B cell (primary cell): ENCODE measurements around the gene ZNF322. TPM values are rescaled to one million over a fixed set of nuclear protein-coding genes. Genes with fewer than 3 reads are reported as not detected.

Experiments
- ATAC-seq: fragments of 200-7000 bp; cut with Tn5 transposase; one replicate; pipeline ENCODE4 v1.10.0; 2021; ENCODE audit warnings: low read depth, mild to moderate bottlenecking, moderate number of reproducible peaks, moderate library complexity
- CTCF ChIA-PET: fragments of 350-600 bp; sonication (Branson Sonifier 250); formaldehyde crosslinking; loops from one replicate; lab custom pipeline; 2021; ENCODE audit warnings: antibody characterized with exemption, inconsistent platforms; lab: Charles Lee
- POLR2A ChIA-PET: fragments of 350-600 bp; sonication (Branson Sonifier 250); formaldehyde crosslinking; loops from one replicate; lab custom pipeline; 2021; ENCODE audit warnings: antibody characterized with exemption; lab: Charles Lee
- DNase-seq: peaks from one replicate; pipeline ENCODE4 v3.0.0; 2013
- H2AFZ ChIP-seq: 2 replicates; pipeline ENCODE4 v1.6.1; 2012; ENCODE audit warnings: mild to moderate bottlenecking, low read depth, low read length; ENCODE audit not compliant: insufficient read depth, poor library complexity, severe bottlenecking
- H3K27ac ChIP-seq, 2 donors: 1 replicate in 1 of 2; 2 replicates in 1 of 2; pipeline ENCODE4 v1.5.1; 2012 to 2013; ENCODE audit warnings: low read length in 2 of 2, mild to moderate bottlenecking in 2 of 2, moderate library complexity in 1 of 2
- H3K27me3 ChIP-seq, 4 experiments: fragments of 200-600 bp in 1 of 4; sonication (generic) in 1 of 4; replicated peaks in 1 of 4; 1 replicate in 2 of 4; 2 replicates in 2 of 4; pipeline versions ENCODE4 v1.6.1 to v1.7.0; 2013 to 2016; ENCODE audit warnings: low read length in 3 of 4, mild to moderate bottlenecking in 2 of 4, mixed read lengths in 1 of 4, moderate library complexity in 1 of 4; ENCODE audit not compliant: insufficient read depth in 4 of 4, control insufficient read depth in 3 of 4; ENCODE audit errors: control extremely low read depth in 1 of 4
- H3K36me3 ChIP-seq, 2 experiments: replicated peaks in 1 of 2; 1 replicate in 1 of 2; 2 replicates in 1 of 2; pipeline versions ENCODE4 v1.6.1 to v1.7.1; 2013; ENCODE audit warnings: low read length in 1 of 2; ENCODE audit not compliant: insufficient read depth in 2 of 2, control insufficient read depth in 1 of 2; ENCODE audit errors: control extremely low read depth in 1 of 2, extremely low read depth in 1 of 2
- H3K4me1 ChIP-seq, 2 donors: fragments of 200-600 bp in 1 of 2; sonication (generic) in 1 of 2; 1 replicate in 1 of 2; 2 replicates in 1 of 2; pipeline versions ENCODE4 v1.5.1 to v1.6.1; 2013 to 2017; ENCODE audit warnings: low read length in 2 of 2; ENCODE audit not compliant: control insufficient read depth in 2 of 2, insufficient read depth in 2 of 2
- H3K4me2 ChIP-seq: replicated peaks from 2 replicates; pipeline ENCODE3; 2012; ENCODE audit warnings: mild to moderate bottlenecking, low read depth, low read length; ENCODE audit not compliant: poor library complexity, severe bottlenecking
- H3K4me3 ChIP-seq, 5 experiments: fragments of 200-600 bp in 1 of 5; sonication (generic) in 1 of 5; 1 replicate in 3 of 5; 2 replicates in 2 of 5; pipeline versions ENCODE4 v1.5.1 to v1.7.0; 2011 to 2016; ENCODE audit warnings: low read length in 4 of 5, mild to moderate bottlenecking in 4 of 5, low read depth in 2 of 5, control low read depth in 1 of 5, moderate library complexity in 1 of 5; ENCODE audit not compliant: insufficient read depth in 1 of 5; ENCODE audit errors: control extremely low read depth in 1 of 5, extremely low read depth in 1 of 5
- H3K79me2 ChIP-seq: fragments of 200-600 bp; sonication (generic); one replicate; pipeline ENCODE4 v1.6.0; 2016; ENCODE audit warnings: low read length; ENCODE audit not compliant: control insufficient read depth, insufficient read depth
- H3K9ac ChIP-seq: fragments of 200-600 bp; sonication (generic); 2 replicates; pipeline ENCODE4 v1.6.1; 2017; ENCODE audit warnings: mild to moderate bottlenecking, low read length, moderate library complexity
- H3K9me3 ChIP-seq, 3 donors: one replicate each; pipeline versions ENCODE4 v1.6.1 to v1.7.1; 2013; ENCODE audit warnings: low read length in 2 of 3; ENCODE audit not compliant: control insufficient read depth in 2 of 3, insufficient read depth in 1 of 3; ENCODE audit errors: control extremely low read depth in 1 of 3
- H4K20me1 ChIP-seq: 2 replicates; pipeline ENCODE4 v1.6.0; 2012; ENCODE audit warnings: mild to moderate bottlenecking, low read length; ENCODE audit not compliant: insufficient read depth, control insufficient read depth, poor library complexity, severe bottlenecking
- H3K27ac Mint-ChIP-seq: one replicate; pipeline ENCODE4 v1.8.0; 2021; ENCODE audit warnings: mixed read lengths
- H3K27me3 Mint-ChIP-seq: one replicate; pipeline ENCODE4 v1.8.0; 2021; ENCODE audit warnings: mixed read lengths
- H3K4me1 Mint-ChIP-seq: one replicate; pipeline ENCODE4 v1.8.0; 2021; ENCODE audit warnings: mixed read lengths
- H3K4me3 Mint-ChIP-seq: one replicate; pipeline ENCODE4 v1.8.0; 2021; ENCODE audit warnings: mixed read lengths
- H3K9me3 Mint-ChIP-seq: one replicate; pipeline ENCODE4 v1.8.0; 2022; ENCODE audit warnings: mixed read lengths; ENCODE audit not compliant: insufficient read depth
- CTCF ChIP-seq: fragments of 200-600 bp; IDR thresholded peaks from one replicate; pipeline ENCODE4 v1.8.0; 2022; ENCODE audit warnings: antibody characterized with exemption, mild to moderate bottlenecking
- EZH2 ChIP-seq: IDR thresholded peaks from 2 replicates; pipeline ENCODE4 v1.6.1; 2012; ENCODE audit warnings: borderline replicate concordance, low read depth, mild to moderate bottlenecking, moderate library complexity, low read length; ENCODE audit not compliant: insufficient read depth, poor library complexity, severe bottlenecking
- intact Hi-C: fragments of 100-400 bp; cut with micrococcal nuclease; formaldehyde crosslinking; loops from one replicate; pipeline ENCODE4 v1.10.0; 2022
- polyA plus RNA-seq: library from polyadenylated mRNA; depleted of rRNA; stranded (reverse); fragments of >200 nt; gene quantifications from 2 replicates; pipeline ENCODE4 v1.2.3, GENCODE V29; 2012
- total RNA-seq, 2 donors: library from RNA; stranded (reverse); fragments of 120-200 nt in 1 of 2; gene quantifications; 1 replicate in 1 of 2; 2 replicates in 1 of 2; pipeline versions ENCODE4 v1.2.3 to v1.2.4, GENCODE V29; 2013 to 2022

ZNF322 gene
- total and polyA plus RNA-seq, 2 donors (not counting 1 experiment from before 2014, with no cell fraction given): 3.2 to 27.6 TPM

DNA sequence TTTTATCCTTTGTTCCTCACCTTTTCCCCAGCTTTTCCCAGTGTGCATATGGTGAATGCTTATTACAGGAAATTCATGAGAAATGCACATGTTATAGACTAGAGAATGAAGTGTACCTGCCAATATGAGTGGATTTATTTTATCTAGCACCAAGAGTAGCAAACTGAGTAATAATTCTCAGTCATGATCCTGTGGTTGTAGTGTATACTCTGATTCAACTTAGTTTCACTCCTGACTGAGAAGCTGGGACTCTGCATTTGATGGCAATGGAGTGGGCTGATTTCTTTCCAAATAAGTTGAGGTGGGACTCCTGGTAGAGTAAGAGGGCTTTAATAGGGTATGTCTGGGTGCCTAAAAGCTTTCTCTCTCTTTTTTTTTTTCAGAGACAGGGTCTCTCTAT lies 58.8 kb downstream of the ZNF322 start:
- ChIA-PET POLR2A (interaction anchor here (0.6 kb wide), 1 partner anchor 1195 kb away, joined by 3 read pairs; no protein-coding TSS in a partner anchor), CTCF (interaction anchor here (1.0 kb wide), 1 partner anchor 259 kb away, joined by 3 read pairs; no protein-coding TSS in a partner anchor)
- no peak overlapping the region for H3K27ac Mint-ChIP-seq

More for the DNA sequence above, 58.8 kb downstream of the ZNF322 start:
- Histone ChIP-seq H3K4me3 (no peak overlapping the region), H3K4me1 (peaks cover 8 to 17% of the 10 kb centered on the region in 2 donors), H3K9me3 (no peaks in the 10 kb centered on the region), H4K20me1 (peaks cover 9% of the 10 kb centered on the region), H3K27me3 (no peaks in the 10 kb centered on the region), H3K9ac (no peak overlapping the region), H3K79me2 (peaks cover 21% of the 10 kb centered on the region), H2AFZ (no peak overlapping the region), H3K4me2 (no peak overlapping the region), H3K27ac (no peak overlapping the region), H3K36me3 (peaks cover 0 to 31% of the 10 kb centered on the region in 2 experiments)
- H3K4me3 Mint-ChIP-seq: no peak overlapping the region
- no peak for DNase-seq
- no peaks in the 10 kb centered on the region for H3K9me3 Mint-ChIP-seq
- ATAC-seq: no peak
- TF ChIP-seq CTCF (no peak), EZH2 (no peak)
- intact Hi-C loops: no loop called here
- H3K4me1 Mint-ChIP-seq: peaks cover 20% of the 10 kb centered on the region
- H3K27me3 Mint-ChIP-seq: no peaks in the 10 kb centered on the region
